ENCODE results near the gene PGAP1.

- TF ChIP-seq POLR2A (IDR thresholded peaks at IDR 0.05) (no peak), CTCF (IDR thresholded peaks at IDR 0.05) (no peak)
Measured at GRCh38 chr2:196927376-196928225, 1.1 kb upstream of the PGAP1 start.
